ENCODE measurements around the gene RNF34.

RNF34 gene

GRCh38 chr12:121468499-121468801 is 68.5 kb downstream of the RNF34 start:
- no peak for DNase-seq

GRCh38 chr12:121470751-121471150 is 70.8 kb downstream of the RNF34 start:
- DNase-seq: no peak

DNA sequence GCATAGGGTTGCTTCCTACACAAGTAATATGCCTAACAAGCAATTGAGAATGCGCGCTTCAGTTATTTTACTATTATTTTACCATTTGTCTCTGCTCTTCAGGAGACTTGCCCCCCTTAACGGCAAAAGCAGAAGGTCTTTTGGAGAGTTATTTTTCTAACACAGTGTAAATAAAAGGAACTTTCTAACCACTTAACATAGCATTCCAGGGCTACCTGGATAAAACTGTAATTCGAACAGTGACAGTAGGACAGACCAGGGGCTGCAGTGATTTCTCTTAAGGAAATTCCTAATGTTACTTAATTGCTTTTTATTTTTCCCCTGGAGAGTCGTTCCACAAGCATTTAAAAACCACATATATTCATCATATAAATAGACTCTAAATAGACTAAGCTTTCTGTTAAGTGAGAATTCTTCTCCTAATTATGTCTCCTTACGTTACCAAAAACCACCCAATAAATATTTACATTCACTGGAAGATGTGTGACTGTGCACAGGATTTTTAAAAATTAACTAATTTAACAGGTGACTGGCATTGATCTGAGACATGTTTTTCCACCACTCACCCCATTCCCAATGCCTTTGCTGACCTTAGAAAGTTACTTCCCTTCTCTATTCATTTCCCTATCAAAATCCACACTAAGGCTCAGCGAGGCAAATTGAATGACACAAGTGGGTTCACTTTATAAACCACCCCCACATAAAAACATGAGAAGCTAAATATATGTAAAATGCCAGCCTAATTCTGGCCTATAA is 72.4 kb downstream of the RNF34 start:
- no peak for DNase-seq
